Cardiac fibroblast (primary cell): ENCODE results near the gene DYSF.

Source experiments
- DNase-seq, 2 donors: peaks; one replicate each; pipeline versions ENCODE4 v3.0.0 to v3.0.0-alpha.2; 2010; ENCODE audit warnings: low read depth in 2 of 2
- H3K4me3 ChIP-seq, 2 donors: replicated peaks in 1 of 2; 1 replicate in 1 of 2; 2 replicates in 1 of 2; pipeline ENCODE4 v1.5.1; 2011; ENCODE audit warnings: low read depth in 2 of 2, low read length in 2 of 2, mild to moderate bottlenecking in 2 of 2, moderate library complexity in 1 of 2
- CTCF ChIP-seq: IDR thresholded peaks from one replicate; pipeline ENCODE4 v1.5.1; 2011; ENCODE audit warnings: low read depth, mild to moderate bottlenecking, low read length, inconsistent platforms

The DYSF gene

DNA sequence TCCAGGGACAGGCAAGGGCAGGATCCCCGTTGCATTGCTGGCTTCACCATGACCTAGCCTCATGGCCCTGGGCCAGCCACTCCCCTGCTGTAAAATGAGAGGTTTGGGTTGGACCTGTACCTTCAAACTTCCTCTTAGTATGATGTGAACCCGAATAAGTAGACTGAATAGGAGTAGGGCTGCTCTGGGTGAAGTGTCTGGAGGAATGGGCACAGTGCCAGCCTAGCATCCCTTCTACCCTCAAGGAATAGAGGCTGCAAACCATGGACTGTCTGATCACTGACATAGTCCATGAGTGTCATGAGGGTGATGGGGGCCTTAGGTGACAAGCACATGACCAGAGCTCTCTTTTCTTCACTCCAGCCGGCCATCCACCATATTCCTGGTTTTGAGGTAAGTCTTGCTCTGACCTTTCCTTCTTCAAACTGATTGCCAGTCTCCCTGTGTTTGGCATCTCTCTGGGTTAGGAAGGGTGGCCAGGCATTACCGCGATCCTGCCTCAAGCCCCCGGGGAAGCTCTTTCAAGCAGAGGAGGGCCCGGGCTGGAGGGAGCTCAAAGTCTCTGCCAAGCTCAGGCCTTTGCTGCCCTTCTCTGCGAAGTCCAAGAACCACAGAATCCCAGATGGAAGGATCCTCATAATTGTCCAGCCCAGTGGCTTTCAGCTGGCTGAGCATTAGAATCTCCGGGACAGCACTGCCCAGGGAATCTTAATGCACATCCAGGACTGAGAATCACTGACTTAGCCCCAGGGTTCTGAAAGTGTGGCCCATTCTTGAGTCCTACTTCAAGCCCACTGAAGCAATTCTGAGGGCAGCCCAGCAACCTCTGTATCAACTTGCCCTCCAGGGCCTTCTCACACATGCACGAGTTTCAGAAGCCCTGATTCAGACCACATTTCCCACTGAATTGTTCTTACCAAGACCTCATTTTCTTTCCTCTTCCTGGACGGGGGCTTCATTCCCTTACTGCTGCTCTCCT lies 148.1 kb downstream of the DYSF start:
- DNase-seq, result no peak
- no peak overlapping the region for H3K4me3 ChIP-seq
- no peak for TF ChIP-seq CTCF

- no peak for TF ChIP-seq CTCF
- H3K4me3 ChIP-seq, result no peak overlapping the region
- no peak for DNase-seq
These were observed 148.7 kb downstream of the DYSF start for GRCh38 chr2:71602115-71602495.

GRCh38 chr2:71602581-71602980 lies 149.2 kb downstream of the DYSF start:
- no peak for TF ChIP-seq CTCF
- no peak overlapping the region for H3K4me3 ChIP-seq
- no peak for DNase-seq

DNA sequence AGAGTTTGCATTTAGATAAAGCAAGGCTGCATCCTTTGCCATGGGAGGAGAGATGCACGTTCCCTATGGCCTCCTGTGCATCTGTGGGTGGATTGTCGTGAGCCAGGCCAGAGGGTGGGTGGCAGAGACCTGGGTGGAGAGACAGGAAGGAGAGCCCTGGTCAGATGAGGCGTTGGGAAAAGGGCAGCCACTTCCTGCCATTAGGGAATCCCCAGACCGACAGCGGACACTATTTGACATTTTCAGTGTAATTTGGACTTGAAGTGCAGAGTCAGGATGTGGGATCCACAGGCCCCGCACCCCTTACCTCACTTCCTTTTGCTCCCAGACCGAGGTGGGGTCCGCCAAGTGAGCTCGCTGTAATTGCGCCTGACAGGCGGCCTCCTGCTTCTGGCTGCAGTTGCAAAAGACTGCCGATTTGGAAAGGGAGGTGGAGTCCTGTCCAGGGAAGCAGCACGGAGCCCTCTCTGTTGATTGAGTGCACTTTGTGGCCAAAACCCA lies 150.0 kb downstream of the DYSF start:
- DNase-seq, result peak; percentile 20 to 33
- no peak overlapping the region for H3K4me3 ChIP-seq
- no peak for TF ChIP-seq CTCF

- no peak for DNase-seq
- no peak overlapping the region for H3K4me3 ChIP-seq
- no peak for TF ChIP-seq CTCF
These were observed 150.7 kb downstream of the DYSF start for GRCh38 chr2:71603851-71604725.

DNA sequence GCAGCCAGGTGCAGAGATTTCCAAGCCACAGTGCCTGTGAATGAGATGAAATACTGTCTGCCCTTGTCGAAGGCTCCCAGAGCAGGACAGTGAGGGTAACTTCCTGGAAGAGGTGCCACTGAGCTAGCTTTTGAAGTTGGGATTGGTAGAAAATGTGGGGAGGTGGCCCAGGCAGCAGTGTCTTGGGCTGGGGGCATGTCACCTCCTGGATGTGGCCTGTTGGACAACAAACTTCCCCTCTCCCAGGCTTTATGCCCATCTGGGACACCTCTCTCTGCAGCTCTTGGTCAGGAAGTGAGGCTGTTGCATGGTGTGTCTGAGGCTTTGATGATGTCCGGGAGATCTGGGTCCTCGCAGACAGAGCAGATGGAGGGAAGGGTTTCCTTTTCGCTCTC lies 151.4 kb downstream of the DYSF start:
- no peak for DNase-seq
- TF ChIP-seq CTCF, result no peak
- H3K4me3 ChIP-seq, result no peak overlapping the region
